ENCODE measurements around the gene SEMA5A. TPM values are rescaled to one million over a fixed set of nuclear protein-coding genes. Genes with fewer than 3 reads are reported as not detected.

Gene SEMA5A
- total RNA-seq, 1 donor from 2014 or later = 0.51 TPM

- Mint-ChIP-seq H3K27me3 (ENCODE audit: unreplicated experiment) (peaks cover 1% of the 10 kb centered on the region), H3K27ac (ENCODE audit: unreplicated experiment) (no peak overlapping the region), H3K36me3 (ENCODE audit: unreplicated experiment) (peaks cover 8% of the 10 kb centered on the region), H3K4me3 (ENCODE audit: unreplicated experiment) (no peak overlapping the region), H3K4me1 (ENCODE audit: low read depth, unreplicated experiment) (no peaks in the 10 kb centered on the region), H3K9me3 (ENCODE audit: unreplicated experiment) (no peaks in the 10 kb centered on the region)
- TF ChIP-seq CTCF (IDR thresholded peaks at IDR 0.05; ENCODE audit: partially characterized antibody, unreplicated experiment) = no peak
- no peak for DNase-seq
Measured at GRCh38 chr5:9148242-9148641, 397.6 kb downstream of the SEMA5A start.

- no peak overlapping the region for H3K4me3 Mint-ChIP-seq (ENCODE audit: unreplicated experiment)
- no peak for DNase-seq
- H3K27ac Mint-ChIP-seq (ENCODE audit: unreplicated experiment) = no peak overlapping the region
- no peaks in the 10 kb centered on the region for H3K27me3 Mint-ChIP-seq (ENCODE audit: unreplicated experiment)
- H3K36me3 Mint-ChIP-seq (ENCODE audit: unreplicated experiment) = peaks cover 8% of the 10 kb centered on the region
- no peak for TF ChIP-seq CTCF (IDR thresholded peaks at IDR 0.05; ENCODE audit: partially characterized antibody, unreplicated experiment)
- no peaks in the 10 kb centered on the region for H3K4me1 Mint-ChIP-seq (ENCODE audit: low read depth, unreplicated experiment)
- no peaks in the 10 kb centered on the region for H3K9me3 Mint-ChIP-seq (ENCODE audit: unreplicated experiment)
Measured at GRCh38 chr5:9140711-9141110, 405.2 kb downstream of the SEMA5A start.

- no peaks in the 10 kb centered on the region for H3K4me1 Mint-ChIP-seq (ENCODE audit: low read depth, unreplicated experiment)
- H3K36me3 Mint-ChIP-seq (ENCODE audit: unreplicated experiment) = peaks cover 6% of the 10 kb centered on the region
- no peak overlapping the region for H3K27ac Mint-ChIP-seq (ENCODE audit: unreplicated experiment)
- H3K27me3 Mint-ChIP-seq (ENCODE audit: unreplicated experiment) = no peaks in the 10 kb centered on the region
- no peak for DNase-seq
- no peak for TF ChIP-seq CTCF (IDR thresholded peaks at IDR 0.05; ENCODE audit: partially characterized antibody, unreplicated experiment)
- no peaks in the 10 kb centered on the region for H3K9me3 Mint-ChIP-seq (ENCODE audit: unreplicated experiment)
- no peak overlapping the region for H3K4me3 Mint-ChIP-seq (ENCODE audit: unreplicated experiment)
Measured at GRCh38 chr5:9140202-9140601, 405.7 kb downstream of the SEMA5A start.

GRCh38 chr5:9139344-9139743 lies 406.5 kb downstream of the SEMA5A start:
- no peak overlapping the region for H3K27ac Mint-ChIP-seq (ENCODE audit: unreplicated experiment)
- H3K9me3 Mint-ChIP-seq (ENCODE audit: unreplicated experiment) = no peaks in the 10 kb centered on the region
- DNase-seq = no peak
- H3K4me1 Mint-ChIP-seq (ENCODE audit: low read depth, unreplicated experiment) = no peaks in the 10 kb centered on the region
- H3K27me3 Mint-ChIP-seq (ENCODE audit: unreplicated experiment) = no peaks in the 10 kb centered on the region
- no peak overlapping the region for H3K4me3 Mint-ChIP-seq (ENCODE audit: unreplicated experiment)
- H3K36me3 Mint-ChIP-seq (ENCODE audit: unreplicated experiment) = no peaks in the 10 kb centered on the region
- no peak for TF ChIP-seq CTCF (IDR thresholded peaks at IDR 0.05; ENCODE audit: partially characterized antibody, unreplicated experiment)

GRCh38 chr5:9128136-9128535 lies 417.7 kb downstream of the SEMA5A start:
- Mint-ChIP-seq H3K9me3 (ENCODE audit: unreplicated experiment) (peaks cover 3% of the 10 kb centered on the region), H3K27ac (ENCODE audit: unreplicated experiment) (no peak overlapping the region), H3K27me3 (ENCODE audit: unreplicated experiment) (no peaks in the 10 kb centered on the region), H3K36me3 (ENCODE audit: unreplicated experiment) (no peaks in the 10 kb centered on the region), H3K4me3 (ENCODE audit: unreplicated experiment) (no peak overlapping the region), H3K4me1 (ENCODE audit: low read depth, unreplicated experiment) (no peaks in the 10 kb centered on the region)
- TF ChIP-seq CTCF (IDR thresholded peaks at IDR 0.05; ENCODE audit: partially characterized antibody, unreplicated experiment) = no peak
- no peak for DNase-seq
